ENCODE data around the gene TBX2.

TBX2 gene

GRCh38 chr17:61406971-61407911 is 7.6 kb downstream of the TBX2 start (continued):
- TF ChIP-seq ZFP30 (CRISPR knock-in tag; IDR thresholded peaks at IDR 0.05), result no peak; the same call in 1 of the 2 replicates
- no peak for TF ChIP-seq BACH2 (CRISPR knock-in tag; IDR thresholded peaks at IDR 0.05; ENCODE audit: borderline replicate concordance)
- no peak for TF ChIP-seq ZNF8 (CRISPR knock-in tag; IDR thresholded peaks at IDR 0.05)
- TF ChIP-seq ZNF565 (CRISPR knock-in tag; conservative IDR thresholded peaks at IDR 0.05; ENCODE audit: low read depth), result no peak
- TF ChIP-seq TSHZ2 (CRISPR knock-in tag; IDR thresholded peaks at IDR 0.05), result no peak
- no peak for TF ChIP-seq ZFP3 (CRISPR knock-in tag; IDR thresholded peaks at IDR 0.05)
- no peak for TF ChIP-seq TOX (CRISPR knock-in tag; IDR thresholded peaks at IDR 0.05; ENCODE audit: borderline replicate concordance)
- TF ChIP-seq PPARA (CRISPR knock-in tag; IDR thresholded peaks at IDR 0.05; ENCODE audit: borderline replicate concordance), result no peak
- no peak for TF ChIP-seq ZNF70 (CRISPR knock-in tag; IDR thresholded peaks at IDR 0.05)
- no peak for TF ChIP-seq CSDC2 (CRISPR knock-in tag; IDR thresholded peaks at IDR 0.05)

- ATAC-seq, result no peak
- TF ChIP-seq BACH2 (CRISPR knock-in tag; IDR thresholded peaks at IDR 0.05; ENCODE audit: borderline replicate concordance), result no peak
- no peak for TF ChIP-seq CREB5 (CRISPR knock-in tag; IDR thresholded peaks at IDR 0.05; ENCODE audit: low read depth)
- no peak for TF ChIP-seq RARB (CRISPR knock-in tag; IDR thresholded peaks at IDR 0.05)
- no peak for TF ChIP-seq CSDC2 (CRISPR knock-in tag; IDR thresholded peaks at IDR 0.05)
- TF ChIP-seq ZNF565 (CRISPR knock-in tag; conservative IDR thresholded peaks at IDR 0.05; ENCODE audit: low read depth), result no peak
These were observed 8.8 kb downstream of the TBX2 start for GRCh38 chr17:61408151-61409041.

GRCh38 chr17:61409301-61410112 is 9.9 kb downstream of the TBX2 start:
- no peak for ATAC-seq
- TF ChIP-seq GLIS3 (CRISPR knock-in tag; IDR thresholded peaks at IDR 0.05) (no peak), RARB (CRISPR knock-in tag; IDR thresholded peaks at IDR 0.05) (peak; percentile 13; the same call in 1 of the 2 replicates), BACH2 (CRISPR knock-in tag; IDR thresholded peaks at IDR 0.05; ENCODE audit: borderline replicate concordance) (no peak), OSR1 (CRISPR knock-in tag; IDR thresholded peaks at IDR 0.05) (no peak), PPARA (CRISPR knock-in tag; IDR thresholded peaks at IDR 0.05; ENCODE audit: borderline replicate concordance) (no peak), ZFP3 (CRISPR knock-in tag; IDR thresholded peaks at IDR 0.05) (no peak), CSDC2 (CRISPR knock-in tag; IDR thresholded peaks at IDR 0.05) (no peak), TOX (CRISPR knock-in tag; IDR thresholded peaks at IDR 0.05; ENCODE audit: borderline replicate concordance) (0 out of 2 replicates have a peak, but pooled peaks have one; percentile 13), ESRRG (CRISPR knock-in tag; IDR thresholded peaks at IDR 0.05) (0 out of 2 replicates have a peak, but pooled peaks have one; percentile 37), ZNF70 (CRISPR knock-in tag; IDR thresholded peaks at IDR 0.05) (no peak)

GRCh38 chr17:61410141-61411010 is 10.7 kb downstream of the TBX2 start:
- ATAC-seq, result peak; percentile 25
- TF ChIP-seq CREB5 (CRISPR knock-in tag; IDR thresholded peaks at IDR 0.05; ENCODE audit: low read depth) (peak; percentile 76), ZFP30 (CRISPR knock-in tag; IDR thresholded peaks at IDR 0.05) (peak; percentile 3), ZFP3 (CRISPR knock-in tag; IDR thresholded peaks at IDR 0.05) (peak; percentile 25; the same call in 1 of the 2 replicates), CSDC2 (CRISPR knock-in tag; IDR thresholded peaks at IDR 0.05) (0 out of 2 replicates have a peak, but pooled peaks have one; percentile 9), TSHZ2 (CRISPR knock-in tag; IDR thresholded peaks at IDR 0.05) (no peak), POU6F1 (CRISPR knock-in tag; IDR thresholded peaks at IDR 0.05; ENCODE audit: borderline replicate concordance, low read depth) (no peak), BACH2 (CRISPR knock-in tag; IDR thresholded peaks at IDR 0.05; ENCODE audit: borderline replicate concordance) (no peak), PPARA (CRISPR knock-in tag; IDR thresholded peaks at IDR 0.05; ENCODE audit: borderline replicate concordance) (0 out of 2 replicates have a peak, but pooled peaks have one; percentile 44), ZNF565 (CRISPR knock-in tag; conservative IDR thresholded peaks at IDR 0.05; ENCODE audit: low read depth) (no peak)
